Measurements from ENCODE around the gene ACTMAP.

DNA sequence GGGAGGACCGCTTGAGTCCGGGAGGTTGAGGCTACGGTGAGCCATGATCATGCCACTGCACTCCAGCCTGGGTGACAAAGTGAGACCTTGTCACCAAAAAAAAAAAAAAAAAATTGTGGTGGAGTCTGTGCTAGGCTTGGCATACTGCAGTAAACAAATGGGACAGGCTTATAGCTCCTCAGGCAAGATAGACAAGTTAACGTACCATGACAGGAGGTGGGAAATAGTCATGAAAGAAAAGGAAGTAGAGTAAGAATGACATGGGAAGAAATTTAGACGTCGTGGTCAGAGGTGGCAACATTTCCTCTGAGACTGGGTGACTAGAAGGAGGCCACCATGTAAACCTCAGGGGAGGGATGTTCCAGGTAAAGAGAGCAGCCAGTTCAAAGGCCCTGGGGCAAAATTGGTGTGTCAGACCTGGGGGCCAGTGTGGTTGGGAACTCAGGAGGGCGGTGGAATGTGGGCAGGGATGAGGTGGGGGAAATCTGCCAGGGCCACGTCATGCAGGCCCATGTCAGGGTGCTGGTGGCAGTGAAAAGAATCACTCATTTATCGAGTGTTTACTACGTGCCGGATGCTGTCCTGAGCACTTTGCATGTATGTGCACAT lies 6.3 kb upstream of the ACTMAP start:
- TF ChIP-seq, protein P1, sequence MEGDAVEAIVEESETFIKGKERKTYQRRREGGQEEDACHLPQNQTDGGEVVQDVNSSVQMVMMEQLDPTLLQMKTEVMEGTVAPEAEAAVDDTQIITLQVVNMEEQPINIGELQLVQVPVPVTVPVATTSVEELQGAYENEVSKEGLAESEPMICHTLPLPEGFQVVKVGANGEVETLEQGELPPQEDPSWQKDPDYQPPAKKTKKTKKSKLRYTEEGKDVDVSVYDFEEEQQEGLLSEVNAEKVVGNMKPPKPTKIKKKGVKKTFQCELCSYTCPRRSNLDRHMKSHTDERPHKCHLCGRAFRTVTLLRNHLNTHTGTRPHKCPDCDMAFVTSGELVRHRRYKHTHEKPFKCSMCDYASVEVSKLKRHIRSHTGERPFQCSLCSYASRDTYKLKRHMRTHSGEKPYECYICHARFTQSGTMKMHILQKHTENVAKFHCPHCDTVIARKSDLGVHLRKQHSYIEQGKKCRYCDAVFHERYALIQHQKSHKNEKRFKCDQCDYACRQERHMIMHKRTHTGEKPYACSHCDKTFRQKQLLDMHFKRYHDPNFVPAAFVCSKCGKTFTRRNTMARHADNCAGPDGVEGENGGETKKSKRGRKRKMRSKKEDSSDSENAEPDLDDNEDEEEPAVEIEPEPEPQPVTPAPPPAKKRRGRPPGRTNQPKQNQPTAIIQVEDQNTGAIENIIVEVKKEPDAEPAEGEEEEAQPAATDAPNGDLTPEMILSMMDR (IDR thresholded peaks at IDR 0.05) = no peak
- no peak for TF ChIP-seq POLR2A (IDR thresholded peaks at IDR 0.05)

Measured in adrenal gland (tissue), 5 donors.